GM12878 (cell line): ENCODE measurements around the gene CACNA2D3. TPM values are rescaled to one million over a fixed set of nuclear protein-coding genes. Genes with fewer than 3 reads are reported as not detected.

Experiments
- ATAC-seq: fragments of 200-7000 bp; cut with Tn5 transposase; 3 replicates; pipeline ENCODE4 v1.9.1; 2020; ENCODE audit warnings: mild to moderate bottlenecking, moderate library complexity
- BruUV-seq: library from RNA; stranded (reverse); fragments of 400-500 nt; replicated peaks from 2 replicates; lab custom pipeline; 2021; lab: Mats Ljungman, UMichigan
- CTCF ChIA-PET: fragments of 300-600 bp; sonication (Branson Sonifier 250); formaldehyde crosslinking; extraction: SDS; loops from one replicate; lab custom pipeline; 2021; ENCODE audit warnings: inconsistent platforms; lab: Yijun Ruan, JAX
- POLR2A ChIA-PET: fragments of 350-600 bp; formaldehyde crosslinking; extraction: SDS; loops from one replicate; lab custom pipeline; 2021; ENCODE audit warnings: inconsistent platforms; lab: Charles Lee
- RAD21 ChIA-PET: fragments of 300-600 bp; sonication (Branson Sonifier 250); formaldehyde crosslinking; loops from one replicate; lab custom pipeline; 2023; ENCODE audit warnings: antibody characterized with exemption; ENCODE audit not compliant: unreplicated experiment; lab: Charles Lee
- SMC1A ChIA-PET: fragments of 300-600 bp; sonication (Branson Sonifier 250); formaldehyde crosslinking; loops from one replicate; lab custom pipeline; 2023; ENCODE audit not compliant: unreplicated experiment, uncharacterized antibody; lab: Charles Lee
- DNase-seq: peaks from one replicate; pipeline ENCODE4 v3.0.0-alpha.2; 2011; ENCODE audit warnings: low read depth, low spot score
- FAIRE-seq: peaks from 3 replicates; lab custom pipeline; 2011; peaks lifted over from hg19 to GRCh38; lab: Jason Lieb, UNC
- H2AFZ ChIP-seq: 2 replicates; pipeline ENCODE4 v1.6.0; 2011; ENCODE audit warnings: low read depth, low read length, control low read depth; ENCODE audit not compliant: control insufficient read depth
- H3K27ac ChIP-seq: 2 replicates; pipeline ENCODE4 v1.5.1; 2011; ENCODE audit warnings: control low read depth; ENCODE audit not compliant: control insufficient read depth, insufficient read depth
- H3K27me3 ChIP-seq, 2 experiments: replicated peaks in 1 of 2; 2 replicates each; pipeline versions ENCODE4 v1.6.0 to v1.6.1; 2011; ENCODE audit warnings: low read length in 1 of 2; ENCODE audit not compliant: control insufficient read depth in 2 of 2, insufficient read depth in 2 of 2
- H3K36me3 ChIP-seq, 2 experiments: 2 replicates each; pipeline ENCODE4 v1.5.1; 2011; ENCODE audit warnings: low read length in 1 of 2; ENCODE audit not compliant: control insufficient read depth in 2 of 2, insufficient read depth in 2 of 2
- H3K4me1 ChIP-seq: 2 replicates; pipeline ENCODE4 v1.6.1; 2011; ENCODE audit warnings: mild to moderate bottlenecking, low read length, moderate library complexity, mixed read lengths; ENCODE audit not compliant: control insufficient read depth, insufficient read depth
- H3K4me2 ChIP-seq: 2 replicates; pipeline ENCODE4 v1.6.0; 2011; ENCODE audit warnings: control low read depth; ENCODE audit not compliant: control insufficient read depth, insufficient read depth
- H3K4me3 ChIP-seq: fragments of 200-600 bp; sonication (generic); 2 replicates; pipeline ENCODE4 v1.5.1; 2016
- H3K79me2 ChIP-seq: 2 replicates; pipeline ENCODE4 v1.6.0; 2011; ENCODE audit warnings: low read length; ENCODE audit not compliant: control insufficient read depth, insufficient read depth
- H3K9ac ChIP-seq: 2 replicates; pipeline ENCODE4 v1.8.0; 2011; ENCODE audit warnings: low read length, control low read depth, mixed read lengths; ENCODE audit not compliant: control insufficient read depth, insufficient read depth
- H3K9me3 ChIP-seq: replicated peaks from 3 replicates; pipeline ENCODE4 v1.5.1; 2011; ENCODE audit warnings: mild to moderate bottlenecking, low read length; ENCODE audit not compliant: control insufficient read depth, insufficient read depth
- H4K20me1 ChIP-seq: 2 replicates; pipeline ENCODE4 v1.6.0; 2011; ENCODE audit not compliant: control insufficient read depth, insufficient read depth
- BCL11A ChIP-seq: IDR thresholded peaks from 2 replicates; pipeline ENCODE4 v1.6.1; 2011; ENCODE audit warnings: low read depth, low read length
- GATAD2B ChIP-seq: fragments of 450-650 bp; conservative IDR thresholded peaks from 2 replicates; pipeline ENCODE4 v1.6.1; 2017; ENCODE audit warnings: low read depth, mild to moderate bottlenecking, moderate library complexity
- NR2F1 ChIP-seq: fragments of 450-650 bp; conservative IDR thresholded peaks from 2 replicates; pipeline ENCODE4 v1.6.1; 2017; ENCODE audit warnings: mild to moderate bottlenecking
- NRF1 ChIP-seq: conservative IDR thresholded peaks from 2 replicates; pipeline ENCODE4 v1.6.1; 2011; ENCODE audit warnings: mild to moderate bottlenecking, low read depth, low read length, improper control_type of control experiment
- RCOR1 ChIP-seq: conservative IDR thresholded peaks from 2 replicates; pipeline ENCODE4 v1.6.1; 2012; ENCODE audit warnings: low read depth, low read length, improper control_type of control experiment
- RELA ChIP-seq: fragments of 450-650 bp; IDR thresholded peaks from 2 replicates; pipeline ENCODE4 v1.8.0; 2014; ENCODE audit warnings: borderline replicate concordance; ENCODE audit not compliant: partially characterized antibody
- SIX5 ChIP-seq: IDR thresholded peaks from 2 replicates; pipeline ENCODE4 v1.6.1; 2011; ENCODE audit warnings: mild to moderate bottlenecking, low read depth, low read length, moderate library complexity; ENCODE audit not compliant: severe bottlenecking
- SREBF2 ChIP-seq: IDR thresholded peaks from 2 replicates; pipeline ENCODE4 v1.6.1; 2012; ENCODE audit warnings: mild to moderate bottlenecking, low read length
- STAT1 ChIP-seq: fragments of 450-650 bp; conservative IDR thresholded peaks from 2 replicates; pipeline ENCODE4 v1.6.1; 2014; ENCODE audit warnings: antibody characterized with exemption, mild to moderate bottlenecking
- WGBS: methylation state at CpG from one replicate; pipeline ENCODE4 v1.1.6; 2016; ENCODE audit warnings: low lambda C conversion rate; ENCODE audit not compliant: insufficient replicate concordance, insufficient coverage; ENCODE audit errors: missing lambda C conversion rate; 5-methylcytosine and 5-hydroxymethylcytosine counted together
- in situ Hi-C: fragments of 300-500 bp; cut with MboI; formaldehyde crosslinking; loops from 9 replicates; pipeline ENCODE4 v1.14.3; 2018; ENCODE audit warnings: mixed read lengths
- intact Hi-C: fragments of 100-400 bp; cut with micrococcal nuclease; formaldehyde crosslinking; loops from one replicate; pipeline ENCODE4 v1.14.2; 2022; ENCODE audit not compliant: unreplicated experiment
- polyA plus RNA-seq, 11 experiments: library from polyadenylated mRNA; depleted of rRNA in 4 of 11; unstranded in 6 of 11; stranded (reverse) in 5 of 11; fragments of >200 nt; fragmentation: Nextera tagmentation in 4 of 11; fragmentation: Illumina TruSeq in 1 of 11; extraction: Ambion mirVana in 4 of 11; extraction: Trizol in 1 of 11; gene quantifications; 1 replicate in 1 of 11; 2 replicates in 10 of 11; pipeline versions ENCODE4 v1.2.1 to v1.2.3, GENCODE V29; 2011 to 2016; ENCODE audit warnings: inconsistent platforms in 2 of 11, missing spikeins in 2 of 11, low read depth in 1 of 11
- total RNA-seq, 4 experiments: library from RNA; depleted of rRNA in 3 of 4; stranded (reverse); fragments of >200 nt in 3 of 4; fragmentation: Illumina TruSeq in 1 of 4; extraction: Trizol in 1 of 4; gene quantifications; 2 replicates each; pipeline versions ENCODE4 v1.2.1 to v1.2.3, GENCODE V29; 2013 to 2021
- TF ChIP-seq, protein P1 (sequence below): fragments of 450-650 bp; IDR thresholded peaks from 2 replicates; pipeline ENCODE4 v1.6.1; 2017; ENCODE audit warnings: mild to moderate bottlenecking, low read depth, inconsistent platforms; ENCODE audit not compliant: poor library complexity, severe bottlenecking
- TF ChIP-seq, protein P2 (sequence below): fragments of 450-650 bp; IDR thresholded peaks from 2 replicates; pipeline ENCODE4 v1.6.1; 2017; ENCODE audit warnings: mild to moderate bottlenecking
- TF ChIP-seq, protein P3 (sequence below): IDR thresholded peaks from 2 replicates; pipeline ENCODE4 v1.6.1; 2012; ENCODE audit warnings: low read length, inconsistent platforms

CACNA2D3 gene
- total and polyA plus RNA-seq, 10 of the 15 experiments (the other 5 are each of a cell fraction or from before 2014, with no cell fraction given): not detected

DNA sequence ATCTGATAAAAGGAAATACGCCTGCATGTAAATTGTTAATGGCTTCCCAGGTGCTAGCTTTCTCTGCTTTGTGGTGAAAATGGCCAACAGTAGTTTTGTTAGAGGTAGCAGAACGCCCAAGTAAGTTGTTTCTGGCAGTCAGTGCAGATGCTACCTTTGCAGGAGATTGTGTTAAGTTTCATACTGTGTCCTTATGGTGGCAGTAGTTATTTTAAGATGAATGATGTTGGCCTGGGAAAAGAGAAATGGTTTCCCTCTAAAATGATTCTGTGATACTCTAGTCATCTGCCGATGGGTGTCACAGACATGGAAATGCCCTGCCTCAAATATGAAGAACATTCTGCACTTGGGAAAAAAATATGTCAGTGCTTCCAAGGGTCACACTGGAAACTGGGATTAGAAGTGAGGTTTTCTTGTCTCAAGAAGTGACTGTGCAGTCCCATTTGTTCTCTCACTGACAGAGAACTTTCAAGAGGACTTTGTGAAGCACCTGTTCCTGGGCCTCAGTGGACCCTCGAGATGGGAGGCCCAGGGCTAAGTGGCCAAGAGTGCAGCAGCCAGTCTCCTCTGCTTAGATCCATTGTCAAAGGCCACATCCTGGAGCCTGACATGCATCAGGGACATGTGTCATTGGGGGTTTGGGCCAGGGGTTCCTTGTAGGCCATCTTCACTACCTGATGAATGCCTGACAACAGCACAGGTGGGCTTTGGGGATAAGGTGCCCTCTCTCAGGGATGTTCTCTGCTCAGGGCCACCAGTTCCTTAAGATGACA, 393.3 kb downstream of the CACNA2D3 start:
- no peak overlapping the region for H3K4me3 ChIP-seq
- POLR2A ChIA-PET: no interaction called here
- no peak for DNase-seq
- CTCF ChIA-PET: no interaction called here
- RAD21 ChIA-PET: no interaction called here
- H3K27me3 ChIP-seq: no peaks in the 10 kb centered on the region
- intact Hi-C loops: no loop called here
- H3K4me2 ChIP-seq: no peak overlapping the region
- no peak overlapping the region for H3K9ac ChIP-seq
- no TSS peak for BruUV-seq
- no peak for ATAC-seq
- no peak for FAIRE-seq
- H3K79me2 ChIP-seq: no peaks in the 10 kb centered on the region
- H3K27ac ChIP-seq: no peak overlapping the region
- H2AFZ ChIP-seq: no peak overlapping the region
- no peaks in the 10 kb centered on the region for H3K9me3 ChIP-seq
- in situ Hi-C loops: no loop called here
- no peaks in the 10 kb centered on the region for H3K4me1 ChIP-seq
- SMC1A ChIA-PET: no interaction called here
- no peak for TF ChIP-seq BCL11A
- no peaks in the 10 kb centered on the region for H4K20me1 ChIP-seq
- no peaks in the 10 kb centered on the region for H3K36me3 ChIP-seq
- WGBS: 19% methylated on average over 4 of the region's 4 CpGs

DNA sequence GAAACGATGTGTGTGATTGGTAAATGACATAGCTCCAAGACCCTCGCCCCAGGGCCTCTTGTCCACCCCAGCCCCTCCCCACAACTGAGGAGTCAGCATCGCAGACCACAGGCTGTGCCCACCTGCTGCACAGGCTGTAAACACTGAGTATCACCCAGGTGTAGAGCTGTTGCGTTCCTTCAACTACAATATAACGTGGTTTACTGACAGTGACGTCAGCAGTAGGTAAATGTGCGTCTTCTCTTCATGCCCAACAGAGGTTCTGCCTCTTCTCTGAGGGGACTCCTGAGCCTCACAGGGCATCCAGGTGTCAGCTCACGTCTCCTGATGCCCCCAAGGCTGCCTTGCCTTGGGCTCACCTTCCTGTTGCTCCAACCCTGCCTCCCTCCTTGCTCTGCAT, 395.1 kb downstream of the CACNA2D3 start:
- BruUV-seq: no TSS peak
- POLR2A ChIA-PET: no interaction called here
- no peak overlapping the region for H2AFZ ChIP-seq
- FAIRE-seq (no peak), ATAC-seq (no peak), DNase-seq (no peak)
- SMC1A ChIA-PET: interaction anchor here (1.0 kb wide), 1 partner anchor 8 kb away, joined by 3 read pairs; no protein-coding TSS in a partner anchor
- in situ Hi-C loops: no loop called here
- no peak overlapping the region for H3K27ac ChIP-seq
- no peaks in the 10 kb centered on the region for H3K27me3 ChIP-seq
- CTCF ChIA-PET: no interaction called here
- no peaks in the 10 kb centered on the region for H3K79me2 ChIP-seq
- no peaks in the 10 kb centered on the region for H3K9me3 ChIP-seq
- H3K36me3 ChIP-seq: no peaks in the 10 kb centered on the region
- no peak overlapping the region for H3K4me3 ChIP-seq
- H3K9ac ChIP-seq: no peak overlapping the region
- RAD21 ChIA-PET: no interaction called here
- 17% methylated on average over 7 of the region's 8 CpGs for WGBS
- no peaks in the 10 kb centered on the region for H4K20me1 ChIP-seq
- no peak overlapping the region for H3K4me2 ChIP-seq
- intact Hi-C loops: no loop called here
- H3K4me1 ChIP-seq: no peaks in the 10 kb centered on the region
- TF ChIP-seq, protein P1, sequence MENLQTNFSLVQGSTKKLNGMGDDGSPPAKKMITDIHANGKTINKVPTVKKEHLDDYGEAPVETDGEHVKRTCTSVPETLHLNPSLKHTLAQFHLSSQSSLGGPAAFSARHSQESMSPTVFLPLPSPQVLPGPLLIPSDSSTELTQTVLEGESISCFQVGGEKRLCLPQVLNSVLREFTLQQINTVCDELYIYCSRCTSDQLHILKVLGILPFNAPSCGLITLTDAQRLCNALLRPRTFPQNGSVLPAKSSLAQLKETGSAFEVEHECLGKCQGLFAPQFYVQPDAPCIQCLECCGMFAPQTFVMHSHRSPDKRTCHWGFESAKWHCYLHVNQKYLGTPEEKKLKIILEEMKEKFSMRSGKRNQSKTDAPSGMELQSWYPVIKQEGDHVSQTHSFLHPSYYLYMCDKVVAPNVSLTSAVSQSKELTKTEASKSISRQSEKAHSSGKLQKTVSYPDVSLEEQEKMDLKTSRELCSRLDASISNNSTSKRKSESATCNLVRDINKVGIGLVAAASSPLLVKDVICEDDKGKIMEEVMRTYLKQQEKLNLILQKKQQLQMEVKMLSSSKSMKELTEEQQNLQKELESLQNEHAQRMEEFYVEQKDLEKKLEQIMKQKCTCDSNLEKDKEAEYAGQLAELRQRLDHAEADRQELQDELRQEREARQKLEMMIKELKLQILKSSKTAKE: no peak
- TF ChIP-seq, protein P2, sequence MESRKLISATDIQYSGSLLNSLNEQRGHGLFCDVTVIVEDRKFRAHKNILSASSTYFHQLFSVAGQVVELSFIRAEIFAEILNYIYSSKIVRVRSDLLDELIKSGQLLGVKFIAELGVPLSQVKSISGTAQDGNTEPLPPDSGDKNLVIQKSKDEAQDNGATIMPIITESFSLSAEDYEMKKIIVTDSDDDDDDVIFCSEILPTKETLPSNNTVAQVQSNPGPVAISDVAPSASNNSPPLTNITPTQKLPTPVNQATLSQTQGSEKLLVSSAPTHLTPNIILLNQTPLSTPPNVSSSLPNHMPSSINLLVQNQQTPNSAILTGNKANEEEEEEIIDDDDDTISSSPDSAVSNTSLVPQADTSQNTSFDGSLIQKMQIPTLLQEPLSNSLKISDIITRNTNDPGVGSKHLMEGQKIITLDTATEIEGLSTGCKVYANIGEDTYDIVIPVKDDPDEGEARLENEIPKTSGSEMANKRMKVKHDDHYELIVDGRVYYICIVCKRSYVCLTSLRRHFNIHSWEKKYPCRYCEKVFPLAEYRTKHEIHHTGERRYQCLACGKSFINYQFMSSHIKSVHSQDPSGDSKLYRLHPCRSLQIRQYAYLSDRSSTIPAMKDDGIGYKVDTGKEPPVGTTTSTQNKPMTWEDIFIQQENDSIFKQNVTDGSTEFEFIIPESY: no peak
- TF ChIP-seq NR2F1 (no peak), SIX5 (no peak), RELA (no peak), NRF1 (no peak), SREBF2 (no peak), RCOR1 (no peak), GATAD2B (no peak), STAT1 (no peak)
- TF ChIP-seq, protein P3, sequence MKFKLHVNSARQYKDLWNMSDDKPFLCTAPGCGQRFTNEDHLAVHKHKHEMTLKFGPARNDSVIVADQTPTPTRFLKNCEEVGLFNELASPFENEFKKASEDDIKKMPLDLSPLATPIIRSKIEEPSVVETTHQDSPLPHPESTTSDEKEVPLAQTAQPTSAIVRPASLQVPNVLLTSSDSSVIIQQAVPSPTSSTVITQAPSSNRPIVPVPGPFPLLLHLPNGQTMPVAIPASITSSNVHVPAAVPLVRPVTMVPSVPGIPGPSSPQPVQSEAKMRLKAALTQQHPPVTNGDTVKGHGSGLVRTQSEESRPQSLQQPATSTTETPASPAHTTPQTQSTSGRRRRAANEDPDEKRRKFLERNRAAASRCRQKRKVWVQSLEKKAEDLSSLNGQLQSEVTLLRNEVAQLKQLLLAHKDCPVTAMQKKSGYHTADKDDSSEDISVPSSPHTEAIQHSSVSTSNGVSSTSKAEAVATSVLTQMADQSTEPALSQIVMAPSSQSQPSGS: no peak
